Esophagus muscularis mucosa (tissue), 3 donors: ENCODE measurements around the gene ZKSCAN3.

Experiments
- CTCF ChIP-seq, 3 experiments: fragments of 200-600 bp in 2 of 3; fragments of 450-650 bp in 1 of 3; sonication (generic) in 2 of 3; IDR thresholded peaks; one replicate each; pipeline ENCODE4 v1.5.1; 2017 to 2019; ENCODE audit warnings: antibody characterized with exemption in 3 of 3, mild to moderate bottlenecking in 2 of 3, moderate library complexity in 1 of 3
- POLR2A ChIP-seq: fragments of 450-650 bp; IDR thresholded peaks from one replicate; pipeline ENCODE4 v1.6.1; 2017; ENCODE audit warnings: antibody characterized with exemption, moderate library complexity, mild to moderate bottlenecking, low read depth
- POLR2AphosphoS5 ChIP-seq, 2 donors: sonication (generic); formaldehyde crosslinking; IDR thresholded peaks; one replicate each; pipeline ENCODE4 v1.6.1; 2017; ENCODE audit warnings: antibody characterized with exemption in 2 of 2

GRCh38 chr6:28335040-28335563 lies 14.6 kb upstream of the ZKSCAN3 start:
- TF ChIP-seq CTCF (IDR thresholded peaks at IDR 0.05) (no peak), POLR2AphosphoS5 (IDR thresholded peaks at IDR 0.05) (no peak), POLR2A (no peak)
